Neural cell (in vitro differentiated cells): ENCODE measurements around the gene RNF19B. TPM values are rescaled to one million over a fixed set of nuclear protein-coding genes. Genes with fewer than 3 reads are reported as not detected.

Experiments
- H2AFZ ChIP-seq: fragments of 200-600, 300-800 bp; sonication (generic), shearing (Covaris generic); 2 replicates; pipeline ENCODE4 v1.6.0; 2014; ENCODE audit warnings: low read depth, mild to moderate bottlenecking, antibody characterized with exemption, low read length, moderate library complexity
- H3F3A ChIP-seq: fragments of 200-600 bp; shearing (Covaris generic); 2 replicates; pipeline ENCODE4 v1.6.1; 2016; ENCODE audit warnings: mild to moderate bottlenecking, moderate library complexity, mixed read lengths, antibody characterized with exemption, low read length; ENCODE audit not compliant: insufficient read depth, poor library complexity, severe bottlenecking
- H3K27ac ChIP-seq: fragments of 200-600, 300-800 bp; sonication (generic), shearing (Covaris generic); 2 replicates; pipeline ENCODE4 v1.5.1; 2014; ENCODE audit warnings: mild to moderate bottlenecking, low read length, moderate library complexity
- H3K27me3 ChIP-seq: fragments of 300-800, 200-600 bp; sonication (generic), shearing (Covaris generic); 2 replicates; pipeline ENCODE4 v1.6.0; 2014; ENCODE audit warnings: mild to moderate bottlenecking, low read depth, low read length, moderate library complexity; ENCODE audit not compliant: insufficient read depth
- H3K36me3 ChIP-seq: fragments of 300-800, 200-600 bp; sonication (generic), shearing (Covaris generic); 2 replicates; pipeline ENCODE4 v1.5.1; 2014; ENCODE audit warnings: mild to moderate bottlenecking, antibody characterized with exemption, low read length, moderate library complexity; ENCODE audit not compliant: insufficient read depth
- H3K4me2 ChIP-seq: fragments of 300-800, 200-600 bp; sonication (generic), shearing (Covaris generic); 2 replicates; pipeline ENCODE4 v1.6.0; 2014; ENCODE audit warnings: mild to moderate bottlenecking, low read length
- H3K4me3 ChIP-seq: fragments of 300-800, 200-600 bp; sonication (generic), shearing (Covaris generic); 2 replicates; pipeline ENCODE4 v1.5.1; 2014; ENCODE audit warnings: mild to moderate bottlenecking, low read length, moderate library complexity
- H3K79me2 ChIP-seq: fragments of 200-600 bp; shearing (Covaris generic); replicated peaks from 2 replicates; pipeline ENCODE4 v1.6.0; 2014; ENCODE audit warnings: mild to moderate bottlenecking, low read length, moderate library complexity; ENCODE audit not compliant: insufficient read depth
- H3K9ac ChIP-seq: fragments of 300-800, 200-600 bp; sonication (generic), shearing (Covaris generic); 2 replicates; pipeline ENCODE4 v1.6.1; 2016; ENCODE audit warnings: mild to moderate bottlenecking, low read length, mixed read lengths
- H3K9me2 ChIP-seq: fragments of 200-600 bp; shearing (Covaris generic); 2 replicates; pipeline ENCODE4 v1.6.1; 2016; ENCODE audit warnings: mild to moderate bottlenecking, low read length, mixed read lengths; ENCODE audit not compliant: insufficient read depth
- H3K9me3 ChIP-seq: fragments of 200-600, 300-800 bp; sonication (generic), shearing (Covaris generic); 2 replicates; pipeline ENCODE4 v1.6.1; 2016; ENCODE audit warnings: mild to moderate bottlenecking, mixed run types, low read length, moderate library complexity, mixed read lengths
- H4K20me1 ChIP-seq: fragments of 200-600 bp; shearing (Covaris generic); 2 replicates; pipeline ENCODE4 v1.6.1; 2016; ENCODE audit warnings: mild to moderate bottlenecking, mixed run types; ENCODE audit not compliant: insufficient read depth
- EP300 ChIP-seq: fragments of 450-650 bp; conservative IDR thresholded peaks from 2 replicates; pipeline ENCODE4 v1.6.1; 2014; ENCODE audit warnings: antibody characterized with exemption, mild to moderate bottlenecking, moderate library complexity; ENCODE audit not compliant: poor library complexity, severe bottlenecking
- EZH2 ChIP-seq: fragments of 200-600, 300-800 bp; shearing (Covaris generic), sonication (generic); IDR thresholded peaks from 2 replicates; pipeline ENCODE4 v1.6.1; 2014; ENCODE audit warnings: antibody characterized with exemption, low read length, borderline replicate concordance, mild to moderate bottlenecking; ENCODE audit not compliant: insufficient read depth, poor library complexity, severe bottlenecking
- MXI1 ChIP-seq: fragments of 450-650 bp; conservative IDR thresholded peaks from 2 replicates; pipeline ENCODE4 v1.6.1; 2014; ENCODE audit warnings: antibody characterized with exemption, mild to moderate bottlenecking; ENCODE audit not compliant: poor library complexity, severe bottlenecking
- POLR2AphosphoS5 ChIP-seq: IDR thresholded peaks from 2 replicates; pipeline ENCODE4 v1.6.1; 2012
- RAD21 ChIP-seq: fragments of 450-650 bp; conservative IDR thresholded peaks from 2 replicates; pipeline ENCODE4 v1.6.1; 2014; ENCODE audit warnings: antibody characterized with exemption, mild to moderate bottlenecking, moderate library complexity
- REST ChIP-seq: IDR thresholded peaks from 2 replicates; pipeline ENCODE4 v1.6.1; 2012; ENCODE audit warnings: borderline replicate concordance
- SMC3 ChIP-seq: fragments of 450-650 bp; conservative IDR thresholded peaks from 2 replicates; pipeline ENCODE4 v1.6.1; 2014; ENCODE audit warnings: antibody characterized with exemption, mild to moderate bottlenecking, moderate library complexity; ENCODE audit not compliant: poor library complexity
- TAF1 ChIP-seq: IDR thresholded peaks from 2 replicates; pipeline ENCODE4 v1.6.1; 2012; ENCODE audit warnings: low read depth
- polyA plus RNA-seq: library from polyadenylated mRNA; depleted of rRNA; stranded (reverse); fragments of >200 nt; gene quantifications from 2 replicates; pipeline ENCODE4 v1.2.3, GENCODE V29; 2014
- TF ChIP-seq, protein P1 (sequence below): fragments of 450-650 bp; IDR thresholded peaks from 2 replicates; pipeline ENCODE4 v1.5.1; 2014; ENCODE audit warnings: antibody characterized with exemption, mild to moderate bottlenecking, moderate library complexity; ENCODE audit not compliant: poor library complexity, severe bottlenecking

RNF19B gene
- polyA plus RNA-seq, 1 donor from 2014 or later = 22.1 TPM

GRCh38 chr1:32998997-32999396 lies 34.4 kb upstream of the RNF19B start:
- Histone ChIP-seq H3K9me3 (no peaks in the 10 kb centered on the region), H3K9ac (no peak overlapping the region), H3K27me3 (no peaks in the 10 kb centered on the region), H3K9me2 (no peaks in the 10 kb centered on the region), H3F3A (no peaks in the 10 kb centered on the region), H4K20me1 (no peaks in the 10 kb centered on the region), H3K36me3 (no peaks in the 10 kb centered on the region), H3K79me2 (no peaks in the 10 kb centered on the region), H3K4me3 (no peak overlapping the region), H3K4me2 (no peak overlapping the region), H2AFZ (no peak overlapping the region), H3K27ac (no peak overlapping the region)
- TF ChIP-seq EZH2 (no peak), MXI1 (no peak), TAF1 (no peak), POLR2AphosphoS5 (no peak)

DNA sequence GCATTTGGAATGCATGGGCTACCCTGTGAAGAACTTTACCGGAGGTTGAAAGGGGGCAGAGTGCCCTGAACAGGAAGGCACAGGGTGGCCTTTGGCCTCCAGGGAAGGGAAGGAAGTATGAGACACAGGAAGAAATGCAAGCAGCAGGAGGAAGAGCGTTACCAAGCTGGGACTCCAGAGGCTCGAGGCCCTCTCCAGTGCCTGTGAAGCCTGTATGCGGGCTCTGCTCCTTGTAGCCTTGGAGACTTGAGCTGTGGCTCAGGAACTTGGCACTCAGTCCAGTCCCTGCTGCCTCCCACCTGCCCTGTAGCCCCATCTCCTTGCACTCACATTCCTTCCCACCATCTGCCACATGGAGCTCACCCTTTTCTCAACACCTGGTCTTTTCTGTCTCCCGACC lies 33.5 kb upstream of the RNF19B start:
- Histone ChIP-seq H3K27me3 (no peaks in the 10 kb centered on the region), H4K20me1 (no peaks in the 10 kb centered on the region), H3F3A (no peaks in the 10 kb centered on the region), H3K9ac (no peak overlapping the region), H3K4me2 (no peak overlapping the region), H3K27ac (no peak overlapping the region), H3K9me2 (no peaks in the 10 kb centered on the region), H3K36me3 (no peaks in the 10 kb centered on the region), H2AFZ (no peak overlapping the region), H3K4me3 (no peak overlapping the region), H3K9me3 (no peaks in the 10 kb centered on the region), H3K79me2 (no peaks in the 10 kb centered on the region)
- TF ChIP-seq REST (no peak), EP300 (no peak), POLR2AphosphoS5 (no peak), EZH2 (no peak), TAF1 (no peak), MXI1 (no peak), RAD21 (no peak), SMC3 (no peak)
- TF ChIP-seq, protein P1, sequence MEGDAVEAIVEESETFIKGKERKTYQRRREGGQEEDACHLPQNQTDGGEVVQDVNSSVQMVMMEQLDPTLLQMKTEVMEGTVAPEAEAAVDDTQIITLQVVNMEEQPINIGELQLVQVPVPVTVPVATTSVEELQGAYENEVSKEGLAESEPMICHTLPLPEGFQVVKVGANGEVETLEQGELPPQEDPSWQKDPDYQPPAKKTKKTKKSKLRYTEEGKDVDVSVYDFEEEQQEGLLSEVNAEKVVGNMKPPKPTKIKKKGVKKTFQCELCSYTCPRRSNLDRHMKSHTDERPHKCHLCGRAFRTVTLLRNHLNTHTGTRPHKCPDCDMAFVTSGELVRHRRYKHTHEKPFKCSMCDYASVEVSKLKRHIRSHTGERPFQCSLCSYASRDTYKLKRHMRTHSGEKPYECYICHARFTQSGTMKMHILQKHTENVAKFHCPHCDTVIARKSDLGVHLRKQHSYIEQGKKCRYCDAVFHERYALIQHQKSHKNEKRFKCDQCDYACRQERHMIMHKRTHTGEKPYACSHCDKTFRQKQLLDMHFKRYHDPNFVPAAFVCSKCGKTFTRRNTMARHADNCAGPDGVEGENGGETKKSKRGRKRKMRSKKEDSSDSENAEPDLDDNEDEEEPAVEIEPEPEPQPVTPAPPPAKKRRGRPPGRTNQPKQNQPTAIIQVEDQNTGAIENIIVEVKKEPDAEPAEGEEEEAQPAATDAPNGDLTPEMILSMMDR = no peak
